Jurkat, Clone E6-1 (cell line): ENCODE data around the gene ATG9A.
A peak's percentile ranks its signal among the peaks of the same experiment; 100 is the strongest.

Experiments
- DNase-seq: peaks from one replicate; pipeline ENCODE4 v3.0.0-alpha.2; 2011; ENCODE audit warnings: low read depth, low spot score
- H3K4me3 ChIP-seq: 2 replicates; pipeline ENCODE4 v1.5.1; 2011; ENCODE audit warnings: mild to moderate bottlenecking, low read length, control low read depth, moderate library complexity

The ATG9A gene

DNA sequence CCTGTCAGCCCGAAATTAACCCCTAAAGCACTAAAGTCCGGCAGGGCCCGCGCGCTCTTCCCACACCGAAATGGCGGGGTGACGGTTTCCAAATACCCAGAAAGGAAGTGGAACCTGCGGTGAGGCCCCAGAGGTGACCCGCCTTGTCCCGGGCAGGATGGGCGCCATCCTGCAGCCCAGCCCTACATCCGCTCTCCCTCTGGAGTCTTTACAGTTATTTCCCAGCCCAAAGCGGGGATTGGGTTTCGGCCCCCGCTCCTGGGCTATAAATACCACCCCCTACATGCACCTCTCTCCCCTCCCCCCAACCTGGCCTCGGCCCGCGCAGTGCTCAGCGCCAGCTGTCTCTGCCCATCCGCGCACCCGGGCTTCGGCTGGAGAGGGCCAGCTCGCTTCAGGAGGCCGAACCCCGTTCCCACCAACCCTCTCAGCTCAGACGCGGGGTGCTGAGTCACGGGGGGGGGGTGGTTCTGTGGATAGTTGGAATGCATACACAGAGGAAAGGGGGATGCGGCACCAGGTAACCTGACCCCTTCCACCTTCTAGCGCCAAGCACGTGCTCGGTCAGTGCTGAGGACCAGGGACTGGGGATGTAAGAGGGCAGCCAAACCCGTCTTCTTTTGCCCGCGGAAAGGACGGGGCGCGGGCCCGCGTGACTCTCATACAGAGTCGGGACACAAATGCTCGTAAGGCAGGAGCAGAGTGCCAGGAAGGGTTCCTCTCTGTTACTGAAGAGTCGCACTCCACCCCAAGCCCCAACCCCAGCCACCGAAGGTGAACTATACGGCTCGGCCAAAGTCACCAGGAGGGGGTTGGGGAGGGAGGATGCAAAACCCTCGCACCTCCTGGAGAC is 23.7 kb upstream of the ATG9A start, which contains the start of gene TUBA4B:
Gene TUBA4B (plus strand): TSS at position 344 of the 853 bp plus-strand sequence. CDS start 165 bp downstream, at position 509.
- DNase-seq: no peak
- peak within 1 kb of the TSS; percentile 53 for H3K4me3 ChIP-seq

DNA sequence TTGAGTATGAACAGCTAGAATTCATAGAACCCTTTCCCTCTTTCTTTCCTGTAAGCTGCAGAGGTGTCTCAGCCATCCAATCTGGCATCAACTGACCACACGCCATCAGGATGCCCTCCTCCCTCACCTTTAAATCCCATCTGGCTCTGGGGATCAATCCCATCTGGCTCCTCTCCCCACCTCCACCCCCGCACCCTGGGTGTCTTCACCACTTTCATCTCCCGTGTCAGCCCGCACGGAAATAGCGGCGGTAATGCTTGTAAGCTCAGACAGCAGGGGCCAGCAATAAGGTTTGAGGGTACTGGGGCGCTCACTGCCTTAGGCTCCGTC is 23.1 kb upstream of the ATG9A start:
- peak overlapping the region; percentile 53 for H3K4me3 ChIP-seq
- no peak for DNase-seq

DNA sequence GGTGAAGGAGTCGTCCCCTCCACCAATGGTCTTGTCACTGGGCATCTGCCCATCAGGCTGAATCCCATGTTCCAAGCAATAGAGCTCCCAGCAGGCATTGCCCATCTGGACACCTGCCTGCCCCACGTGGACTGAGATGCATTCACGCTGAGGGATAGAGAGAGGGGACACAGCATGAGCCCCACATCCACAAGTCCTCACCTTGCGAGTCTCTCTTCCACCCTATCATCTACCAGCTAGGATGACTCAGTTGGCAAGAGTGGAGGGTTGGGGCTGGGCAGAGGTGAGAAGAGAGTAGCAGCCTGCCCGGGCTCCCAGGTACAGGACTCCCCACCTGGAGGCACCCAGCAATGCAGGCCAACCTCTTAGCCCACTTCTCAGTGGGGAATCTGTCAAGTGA is 22.6 kb upstream of the ATG9A start:
- H3K4me3 ChIP-seq: no peak overlapping the region

DNA sequence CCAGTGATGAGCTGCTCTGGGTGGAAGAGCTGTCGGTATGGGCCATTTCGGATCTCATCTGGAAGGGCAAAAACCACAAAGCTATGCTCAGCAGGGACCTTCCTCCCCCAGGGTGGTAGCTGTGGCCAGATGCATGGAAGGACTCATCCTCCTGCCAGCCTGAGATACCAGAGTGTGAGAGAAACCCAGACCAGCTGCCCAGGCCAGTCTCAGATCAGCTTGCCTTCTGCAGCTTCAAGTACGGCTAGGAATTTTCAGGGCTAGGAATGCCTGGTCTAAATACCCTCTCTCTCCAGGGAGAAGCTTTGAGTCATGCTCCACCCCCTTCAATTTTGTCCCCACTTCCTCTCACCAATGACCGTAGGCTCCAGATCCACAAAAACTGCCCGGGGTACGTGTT is 22.2 kb upstream of the ATG9A start:
- H3K4me3 ChIP-seq: no peak overlapping the region
- no peak for DNase-seq

More for the DNA sequence above, 22.6 kb upstream of the ATG9A start:
- DNase-seq: no peak

DNA sequence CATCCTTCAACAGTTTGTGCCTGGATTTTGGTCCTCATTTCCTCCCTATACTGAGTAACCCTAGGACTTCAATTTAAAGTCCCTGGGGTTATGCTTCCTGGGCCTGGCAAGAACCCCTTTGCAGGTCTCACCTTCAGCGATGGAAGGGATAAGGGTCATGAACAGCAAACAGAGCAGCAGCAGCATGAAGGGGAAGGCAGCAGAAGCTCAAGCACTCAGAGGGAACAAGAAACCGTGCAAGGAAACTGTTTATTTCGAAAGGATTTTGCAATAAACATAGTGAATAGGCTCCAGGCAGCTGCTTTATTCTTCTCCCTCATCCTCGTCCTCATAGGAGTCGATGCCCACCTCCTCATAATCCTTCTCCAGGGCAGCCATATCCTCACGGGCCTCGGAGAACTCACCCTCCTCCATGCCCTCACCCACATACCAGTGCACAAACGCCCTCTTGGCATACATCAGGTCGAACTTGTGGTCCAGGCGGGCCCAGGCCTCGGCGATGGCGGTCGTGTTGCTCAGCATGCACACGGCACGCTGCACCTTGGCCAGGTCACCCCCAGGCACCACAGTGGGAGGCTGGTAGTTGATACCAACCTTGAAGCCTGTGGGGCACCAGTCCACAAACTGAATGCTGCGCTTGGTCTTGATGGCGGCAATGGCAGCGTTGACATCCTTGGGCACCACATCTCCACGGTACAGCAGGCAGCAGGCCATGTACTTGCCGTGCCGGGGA is 20.8 kb upstream of the ATG9A start:
- no peak for DNase-seq
- H3K4me3 ChIP-seq: no peak overlapping the region

DNA sequence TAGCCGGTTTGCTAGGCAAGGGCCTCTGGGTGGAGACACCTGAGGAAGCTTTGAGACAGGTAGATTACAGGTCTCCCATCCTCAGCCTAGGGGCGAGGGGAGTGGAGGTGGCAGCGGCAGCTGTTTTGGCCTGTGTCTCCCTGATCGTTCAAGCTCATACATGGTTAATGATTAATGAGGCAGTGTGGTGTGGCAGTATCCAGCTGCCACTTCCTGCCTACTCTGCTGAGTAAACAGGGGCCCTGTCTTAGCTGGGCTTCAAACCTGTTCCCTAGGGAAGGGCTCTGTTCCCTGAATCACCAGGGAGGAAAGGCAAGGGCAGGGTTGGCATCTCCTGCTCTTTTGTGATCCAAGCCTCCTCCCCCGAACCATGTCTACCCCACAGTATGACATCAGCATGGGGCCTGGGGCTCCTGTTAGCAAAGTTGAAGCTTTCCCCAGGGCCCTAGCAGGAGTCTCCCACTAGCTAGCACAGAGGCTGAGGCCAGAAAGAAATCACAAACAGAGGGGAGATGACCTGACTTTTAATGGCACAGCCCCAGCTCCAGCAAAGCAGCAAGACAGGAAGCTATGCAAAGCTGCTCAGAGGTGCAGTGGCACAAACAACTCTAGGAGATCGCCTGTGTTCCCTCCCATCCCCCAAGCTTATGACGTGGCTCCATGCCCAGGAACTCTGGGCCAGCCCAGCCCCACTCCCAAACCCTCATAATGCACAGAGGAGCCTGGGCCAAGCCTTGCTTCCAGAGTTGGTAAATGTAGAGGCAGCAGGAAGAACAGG is 20.0 kb upstream of the ATG9A start:
- H3K4me3 ChIP-seq: no peak overlapping the region

DNA sequence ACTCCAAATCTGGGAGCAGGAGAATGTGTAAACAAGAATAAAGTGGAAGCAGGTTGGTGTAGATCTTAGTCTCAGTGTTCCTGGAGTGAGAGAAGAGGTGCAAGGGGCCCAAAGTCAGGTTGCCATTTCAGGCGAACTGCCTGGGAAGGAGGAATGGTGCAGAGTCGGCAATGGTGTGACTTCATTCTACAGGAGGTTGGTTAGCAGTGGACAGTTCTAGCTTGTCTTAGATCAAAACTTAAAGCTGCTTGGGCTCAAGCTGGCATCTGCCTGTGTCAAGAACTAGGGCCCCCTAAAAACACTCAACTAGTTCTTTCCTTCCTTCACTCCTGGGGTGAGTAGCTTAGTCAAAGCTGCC is 19.4 kb upstream of the ATG9A start:
- no peak overlapping the region for H3K4me3 ChIP-seq
- DNase-seq: no peak

More for the DNA sequence above, 20.0 kb upstream of the ATG9A start:
- DNase-seq: no peak

DNA sequence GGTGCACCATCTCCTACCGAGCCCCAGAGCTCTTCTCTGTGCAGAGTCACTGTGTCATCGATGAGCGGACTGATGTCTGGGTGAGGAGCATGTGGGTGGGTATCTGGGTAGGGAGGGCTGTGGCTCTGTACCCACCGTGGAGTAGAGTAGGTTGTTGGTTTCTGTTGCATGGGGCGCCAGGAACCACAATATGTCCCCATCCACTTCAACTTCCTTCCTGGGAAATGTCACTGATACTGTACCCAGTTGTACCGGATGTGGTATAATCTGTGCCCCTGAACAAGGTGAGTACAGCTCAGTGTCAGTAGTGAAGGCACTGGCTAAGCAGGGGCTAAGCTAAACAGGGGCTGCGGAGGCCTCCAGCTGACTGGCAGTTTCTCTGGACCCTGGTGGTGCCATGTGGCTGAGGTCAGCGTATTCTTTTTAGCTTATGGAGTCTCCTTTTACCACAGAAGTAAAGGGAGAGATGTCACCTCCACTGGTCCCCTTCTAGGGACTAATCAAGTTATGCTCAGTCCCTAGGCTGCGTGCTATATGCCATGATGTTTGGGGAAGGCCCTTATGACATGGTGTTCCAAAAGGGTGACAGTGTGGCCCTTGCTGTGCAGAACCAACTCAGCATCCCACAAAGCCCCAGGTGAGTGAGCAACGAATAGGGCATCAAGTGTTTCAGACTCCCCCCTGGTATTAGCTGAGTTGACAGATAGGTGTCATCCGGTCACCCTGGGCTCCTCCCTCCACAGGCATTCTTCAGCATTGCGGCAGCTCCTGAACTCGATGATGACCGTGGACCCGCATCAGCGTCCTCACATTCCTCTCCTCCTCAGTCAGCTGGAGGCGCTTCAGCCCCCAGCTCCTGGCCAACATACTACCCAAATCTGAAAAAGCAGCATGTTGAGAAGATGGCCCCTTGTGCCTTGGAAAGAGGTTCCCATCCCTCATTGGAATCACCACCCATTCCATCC is 18.5 kb upstream of the ATG9A start:
- DNase-seq: peak; percentile 93
- peak overlapping the region; percentile 0; the same call in 1 of the 2 replicates for H3K4me3 ChIP-seq

DNA sequence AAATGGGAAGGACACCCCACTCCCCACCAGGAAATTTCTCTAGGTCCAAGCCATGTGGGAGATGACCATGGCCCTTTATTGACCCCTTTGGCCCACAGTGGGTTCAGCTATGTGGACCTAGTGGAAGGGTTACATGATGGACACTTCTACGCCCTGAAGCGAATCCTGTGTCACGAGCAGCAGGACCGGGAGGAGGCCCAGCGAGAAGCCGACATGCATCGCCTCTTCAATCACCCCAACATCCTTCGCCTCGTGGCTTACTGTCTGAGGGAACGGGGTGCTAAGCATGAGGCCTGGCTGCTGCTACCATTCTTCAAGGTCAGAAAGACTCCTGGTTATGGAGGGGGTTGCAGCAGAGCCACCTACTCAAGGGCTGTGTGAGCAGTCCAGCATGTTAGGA is 17.1 kb upstream of the ATG9A start:
- no peak overlapping the region for H3K4me3 ChIP-seq
- DNase-seq: no peak

DNA sequence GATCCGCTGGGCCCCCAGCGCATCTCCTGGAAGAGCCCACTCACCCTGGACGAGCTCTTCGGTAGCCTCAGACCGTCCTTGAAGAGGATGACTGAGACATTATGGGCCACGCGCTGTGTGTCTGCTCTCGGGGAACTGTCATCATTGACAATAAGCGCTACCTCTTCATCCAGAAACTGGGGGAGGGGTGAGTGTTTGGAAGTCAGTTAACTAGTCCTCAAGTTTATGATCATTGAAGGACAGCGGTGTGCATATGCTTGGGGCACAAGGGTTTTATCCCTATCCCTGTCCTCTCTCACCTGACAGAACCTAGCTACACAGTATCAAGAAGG is 16.4 kb upstream of the ATG9A start:
- H3K4me3 ChIP-seq: peak overlapping the region; percentile 89
- DNase-seq: no peak

DNA sequence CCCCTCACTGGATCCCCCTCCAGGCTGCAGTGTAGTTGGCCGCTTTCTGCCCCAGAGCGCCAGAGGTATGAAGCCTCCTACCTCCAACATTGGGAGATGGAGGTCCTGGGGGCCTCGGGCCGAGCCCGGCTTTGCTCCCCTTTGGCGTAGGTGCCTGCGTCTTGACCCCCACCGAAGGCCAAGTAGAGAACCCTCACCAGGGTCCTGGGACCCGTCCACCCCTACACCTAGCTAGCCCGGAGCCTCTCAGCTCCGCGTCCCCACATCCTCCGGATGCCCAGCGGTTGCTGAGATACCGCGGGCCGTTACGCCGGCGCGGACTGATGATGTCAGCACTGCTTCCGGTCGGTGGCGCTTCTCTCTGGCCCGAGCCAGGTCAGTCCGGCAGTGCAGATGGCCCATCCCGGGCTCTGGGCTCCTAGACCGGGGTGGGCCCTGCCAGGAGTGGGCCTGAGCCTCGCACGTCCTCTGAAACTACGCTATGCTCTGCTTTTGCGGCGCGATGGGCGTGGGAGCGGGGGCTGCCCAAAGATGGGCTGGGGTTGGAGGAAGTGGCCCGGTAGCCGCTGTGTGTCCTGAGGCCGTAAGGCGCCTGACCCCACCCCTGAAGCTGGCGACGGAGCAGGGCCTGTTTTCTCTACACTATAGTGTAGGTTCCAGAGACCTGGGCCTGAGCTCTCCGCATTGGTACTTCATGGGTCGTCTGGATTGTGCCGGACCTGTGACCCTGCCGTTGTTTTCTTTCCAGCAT is 15.9 kb upstream of the ATG9A start, which contains the start of the genes GLB1L and STK16:
Gene GLB1L (minus strand): TSS at position 297 of the 751 bp plus-strand sequence. CDS start 1,871 bp downstream, outside the sequence.
Gene STK16 (plus strand): TSS at position 332 of the 751 bp plus-strand sequence. CDS start 521 bp downstream, outside the sequence.
- peak; percentile 86 for DNase-seq
- H3K4me3 ChIP-seq: peak within 1 kb of the TSS; percentile 89

DNA sequence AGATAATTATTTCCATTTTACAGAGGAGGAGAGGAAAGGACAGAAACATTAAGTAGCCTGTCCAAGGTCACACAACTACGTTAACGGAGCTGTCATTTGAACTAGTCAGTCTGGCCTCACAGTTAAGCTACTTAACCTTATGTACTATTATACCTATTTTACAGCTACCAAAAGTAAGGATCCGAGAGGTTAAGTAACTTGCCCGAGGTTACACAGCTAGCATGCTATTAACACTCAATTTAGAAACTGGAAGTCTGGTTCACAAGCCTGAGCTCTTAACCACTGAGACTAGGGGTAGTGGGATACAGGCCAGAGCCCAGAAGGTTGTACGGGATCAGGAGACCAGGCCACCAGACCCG is 15.3 kb upstream of the ATG9A start:
- peak overlapping the region; percentile 89 for H3K4me3 ChIP-seq
- no peak for DNase-seq

DNA sequence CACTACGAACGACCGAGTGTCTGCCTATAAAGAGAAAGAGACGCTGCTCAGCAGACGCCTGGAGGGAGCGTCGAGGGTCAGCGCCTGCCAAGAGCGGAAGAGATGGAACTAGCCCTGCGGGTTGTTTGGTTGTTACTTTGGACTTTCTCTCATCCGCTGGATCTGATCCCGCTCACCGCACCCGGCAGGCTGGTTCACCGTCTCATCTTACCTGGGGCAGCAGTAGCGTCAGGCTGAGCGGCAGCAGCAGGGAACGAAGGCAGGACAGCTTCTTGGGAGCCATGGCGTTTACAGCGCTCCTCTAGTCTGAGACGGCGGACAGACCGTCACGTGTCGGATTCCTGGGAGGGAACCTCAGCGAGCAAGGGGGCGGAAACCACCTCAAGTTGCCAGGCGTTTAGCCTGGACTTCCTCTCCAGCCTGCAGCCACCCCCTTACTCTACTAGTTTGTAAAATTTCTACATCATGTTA is 13.9 kb upstream of the ATG9A start:
- H3K4me3 ChIP-seq: no peak overlapping the region
- DNase-seq: no peak

DNA sequence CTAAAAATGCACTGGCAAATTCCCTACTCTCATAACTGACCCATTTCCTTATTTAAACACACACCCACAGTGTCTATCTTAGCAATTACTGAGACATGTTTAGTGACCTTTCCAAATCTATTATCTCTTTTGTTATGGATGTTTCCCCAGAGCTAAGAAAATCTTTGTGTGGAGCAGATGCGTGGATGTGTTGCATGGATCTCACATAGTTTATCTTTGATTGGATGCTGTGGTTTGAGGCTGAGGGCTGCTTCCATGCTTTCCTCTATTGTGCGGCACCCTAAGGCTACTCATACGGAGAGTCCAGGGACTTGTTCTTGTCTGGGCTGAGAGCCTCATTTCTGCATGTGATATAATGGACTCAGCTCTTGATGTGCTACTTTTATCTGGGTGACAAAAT is 4.9 kb upstream of the ATG9A start:
- H3K4me3 ChIP-seq: no peak overlapping the region
- no peak for DNase-seq

DNA sequence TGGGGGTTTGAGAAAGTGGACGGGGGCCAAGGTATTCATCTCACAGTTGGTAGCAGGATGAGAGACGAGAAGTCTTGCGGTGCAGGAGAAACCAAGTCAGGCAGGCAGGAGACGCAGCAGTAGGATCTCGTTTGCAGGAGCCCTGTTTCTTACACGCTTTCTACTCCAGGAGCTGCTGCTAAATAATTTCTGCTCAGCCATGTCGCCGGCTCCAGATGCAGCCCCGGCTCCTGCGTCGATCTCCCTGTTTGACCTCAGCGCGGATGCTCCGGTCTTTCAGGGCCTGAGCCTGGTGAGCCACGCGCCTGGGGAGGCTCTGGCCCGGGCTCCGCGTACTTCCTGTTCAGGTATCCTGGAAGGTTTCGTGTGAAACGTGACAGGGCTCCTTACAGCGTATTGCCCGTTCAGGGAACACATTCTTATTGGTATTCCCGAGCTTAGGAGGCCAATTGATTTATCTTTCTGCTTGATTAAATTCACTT is 664 bp upstream of the ATG9A start:
- peak overlapping the region; percentile 79 for H3K4me3 ChIP-seq
- DNase-seq: no peak

DNA sequence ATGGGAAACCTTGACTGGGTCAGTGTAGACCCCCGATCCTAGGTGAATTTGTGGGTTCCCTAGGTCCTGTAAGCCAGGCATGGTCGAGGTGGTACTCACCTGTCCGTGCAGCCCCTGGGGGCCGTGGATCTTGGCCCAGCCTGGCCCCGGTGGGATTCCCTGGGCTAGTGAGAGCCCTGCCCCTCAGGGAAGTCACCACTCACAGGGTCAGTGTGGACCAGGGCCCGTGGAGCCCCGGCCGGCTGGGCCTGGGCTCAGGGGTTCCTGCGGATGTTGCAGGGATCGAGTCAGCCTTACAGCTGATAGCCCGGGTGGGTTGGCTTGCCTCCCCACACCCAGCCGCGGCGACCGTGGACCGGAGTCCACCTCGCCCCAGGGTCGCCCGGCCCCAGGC is 528 bp downstream of the ATG9A start:
- no peak for DNase-seq
- peak overlapping the region; percentile 79 for H3K4me3 ChIP-seq

DNA sequence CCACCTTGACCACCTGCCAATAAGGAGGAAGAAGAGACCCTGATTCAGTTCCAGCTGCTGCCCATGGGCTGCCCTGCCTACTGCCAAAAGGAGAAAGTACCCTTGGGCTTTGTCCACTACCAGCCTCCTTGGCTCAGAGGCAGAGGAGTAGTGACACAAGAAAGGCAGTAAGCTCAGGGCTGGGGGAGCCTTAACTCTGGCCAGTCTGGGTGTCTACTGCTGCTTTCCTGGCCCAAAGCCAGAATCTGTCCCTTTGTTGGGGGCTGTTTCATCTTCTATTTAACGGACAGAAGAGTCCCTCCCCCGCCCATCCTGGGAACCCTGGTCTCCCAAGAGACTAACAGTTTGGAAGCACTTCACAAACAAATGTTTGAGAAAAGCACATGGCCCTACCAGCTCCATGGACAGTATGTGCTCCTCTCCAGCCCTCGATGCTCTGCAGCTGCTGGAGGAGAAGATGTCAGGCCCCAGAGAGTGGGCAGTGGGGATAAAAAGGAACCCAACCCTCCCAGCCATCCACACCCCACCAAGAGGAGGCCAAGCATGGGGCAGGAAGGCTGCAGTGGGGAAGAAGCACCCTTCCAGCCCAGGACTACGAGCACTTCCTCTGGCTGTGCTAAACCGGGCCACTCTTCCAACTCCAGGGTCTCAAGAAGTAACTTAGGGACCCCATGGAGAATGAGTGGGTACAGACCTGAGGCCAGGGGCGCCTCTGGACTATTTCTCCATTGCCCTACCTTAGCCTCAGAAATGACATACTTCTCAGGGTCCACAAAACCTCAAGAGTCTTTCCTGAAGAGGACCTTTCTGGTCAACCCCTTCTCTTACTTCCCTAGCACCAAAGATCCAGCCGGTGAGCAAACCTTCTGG is 1.2 kb downstream of the ATG9A start:
- peak overlapping the region; percentile 79 for H3K4me3 ChIP-seq
- DNase-seq: no peak
